ENCODE results near the gene LCNL1. TPM values are rescaled to one million over a fixed set of nuclear protein-coding genes. Genes with fewer than 3 reads are reported as not detected.

LCNL1 gene
- total RNA-seq, 3 donors from 2014 or later: 0.16 to 0.29 TPM; not detected in 1

DNA sequence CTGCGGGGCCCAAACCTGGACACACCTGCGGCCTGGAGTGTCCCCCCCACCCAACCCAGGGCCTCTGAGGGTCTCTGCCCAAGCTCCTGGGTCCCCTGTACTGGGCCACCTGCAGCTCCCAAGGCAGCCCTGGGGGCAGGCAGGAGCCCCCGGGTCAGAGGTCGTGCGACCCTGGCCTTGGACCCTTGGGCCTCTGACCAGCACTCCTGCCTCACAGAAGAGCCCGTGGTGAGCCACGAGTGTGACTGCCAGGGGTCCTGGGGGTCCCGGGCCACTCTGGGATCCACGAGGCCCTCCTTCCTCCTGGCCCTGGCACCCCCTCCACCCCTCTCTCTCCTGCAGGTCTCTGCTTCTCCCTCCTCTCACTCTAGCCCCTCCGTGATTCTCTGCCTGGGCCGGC lies 10.5 kb upstream of the LCNL1 start:
- H3K36me3 ChIP-seq: no peaks in the 10 kb centered on the region
- H3K27me3 ChIP-seq: no peaks in the 10 kb centered on the region
- intact Hi-C loops (cut with DNase I; ENCODE audit: low total_unique reads): no loop called here
- H3K9me3 ChIP-seq: no peaks in the 10 kb centered on the region
- TF ChIP-seq POLR2AphosphoS5 (IDR thresholded peaks at IDR 0.05): no peak
- TF ChIP-seq, protein P1, sequence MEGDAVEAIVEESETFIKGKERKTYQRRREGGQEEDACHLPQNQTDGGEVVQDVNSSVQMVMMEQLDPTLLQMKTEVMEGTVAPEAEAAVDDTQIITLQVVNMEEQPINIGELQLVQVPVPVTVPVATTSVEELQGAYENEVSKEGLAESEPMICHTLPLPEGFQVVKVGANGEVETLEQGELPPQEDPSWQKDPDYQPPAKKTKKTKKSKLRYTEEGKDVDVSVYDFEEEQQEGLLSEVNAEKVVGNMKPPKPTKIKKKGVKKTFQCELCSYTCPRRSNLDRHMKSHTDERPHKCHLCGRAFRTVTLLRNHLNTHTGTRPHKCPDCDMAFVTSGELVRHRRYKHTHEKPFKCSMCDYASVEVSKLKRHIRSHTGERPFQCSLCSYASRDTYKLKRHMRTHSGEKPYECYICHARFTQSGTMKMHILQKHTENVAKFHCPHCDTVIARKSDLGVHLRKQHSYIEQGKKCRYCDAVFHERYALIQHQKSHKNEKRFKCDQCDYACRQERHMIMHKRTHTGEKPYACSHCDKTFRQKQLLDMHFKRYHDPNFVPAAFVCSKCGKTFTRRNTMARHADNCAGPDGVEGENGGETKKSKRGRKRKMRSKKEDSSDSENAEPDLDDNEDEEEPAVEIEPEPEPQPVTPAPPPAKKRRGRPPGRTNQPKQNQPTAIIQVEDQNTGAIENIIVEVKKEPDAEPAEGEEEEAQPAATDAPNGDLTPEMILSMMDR (IDR thresholded peaks at IDR 0.05): no peak
- TF ChIP-seq POLR2A (IDR thresholded peaks at IDR 0.05): no peak
- H3K4me1 ChIP-seq: no peaks in the 10 kb centered on the region
- H3K27ac ChIP-seq: no peak overlapping the region
- no peak overlapping the region for H3K4me3 ChIP-seq
- no peak for DNase-seq (ENCODE audit: low spot score in 2 of 2)

DNA sequence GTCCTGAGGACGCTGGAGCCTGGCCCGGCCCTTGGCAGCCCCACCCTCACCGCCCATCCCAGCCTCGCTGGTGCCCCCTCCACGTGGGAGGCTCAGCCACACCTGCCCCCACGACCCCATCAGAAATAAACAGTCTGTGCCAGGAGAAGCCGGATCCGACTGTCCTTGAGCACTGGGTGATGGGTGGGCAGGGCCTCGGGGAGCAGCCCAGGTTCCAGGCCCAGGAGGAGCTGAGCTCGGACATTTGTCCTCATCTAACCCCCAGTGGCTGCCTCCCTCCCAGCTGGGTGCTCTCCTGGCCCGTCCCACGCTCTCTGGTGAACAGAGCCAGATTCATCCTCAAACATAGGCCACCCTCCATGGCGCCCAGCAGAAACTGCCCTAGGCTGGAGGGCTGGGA lies 10.1 kb upstream of the LCNL1 start:
- no peaks in the 10 kb centered on the region for H3K4me1 ChIP-seq
- H3K27me3 ChIP-seq: no peaks in the 10 kb centered on the region
- no peaks in the 10 kb centered on the region for H3K36me3 ChIP-seq
- H3K9me3 ChIP-seq: no peaks in the 10 kb centered on the region
- intact Hi-C loops (cut with DNase I; ENCODE audit: low total_unique reads): no loop called here
- TF ChIP-seq, protein P1 (IDR thresholded peaks at IDR 0.05): no peak
- TF ChIP-seq POLR2AphosphoS5 (IDR thresholded peaks at IDR 0.05): no peak
- no peak for TF ChIP-seq POLR2A (IDR thresholded peaks at IDR 0.05)
- DNase-seq (ENCODE audit: low spot score in 2 of 2): no peak
- no peak overlapping the region for H3K4me3 ChIP-seq
- no peak overlapping the region for H3K27ac ChIP-seq

DNA sequence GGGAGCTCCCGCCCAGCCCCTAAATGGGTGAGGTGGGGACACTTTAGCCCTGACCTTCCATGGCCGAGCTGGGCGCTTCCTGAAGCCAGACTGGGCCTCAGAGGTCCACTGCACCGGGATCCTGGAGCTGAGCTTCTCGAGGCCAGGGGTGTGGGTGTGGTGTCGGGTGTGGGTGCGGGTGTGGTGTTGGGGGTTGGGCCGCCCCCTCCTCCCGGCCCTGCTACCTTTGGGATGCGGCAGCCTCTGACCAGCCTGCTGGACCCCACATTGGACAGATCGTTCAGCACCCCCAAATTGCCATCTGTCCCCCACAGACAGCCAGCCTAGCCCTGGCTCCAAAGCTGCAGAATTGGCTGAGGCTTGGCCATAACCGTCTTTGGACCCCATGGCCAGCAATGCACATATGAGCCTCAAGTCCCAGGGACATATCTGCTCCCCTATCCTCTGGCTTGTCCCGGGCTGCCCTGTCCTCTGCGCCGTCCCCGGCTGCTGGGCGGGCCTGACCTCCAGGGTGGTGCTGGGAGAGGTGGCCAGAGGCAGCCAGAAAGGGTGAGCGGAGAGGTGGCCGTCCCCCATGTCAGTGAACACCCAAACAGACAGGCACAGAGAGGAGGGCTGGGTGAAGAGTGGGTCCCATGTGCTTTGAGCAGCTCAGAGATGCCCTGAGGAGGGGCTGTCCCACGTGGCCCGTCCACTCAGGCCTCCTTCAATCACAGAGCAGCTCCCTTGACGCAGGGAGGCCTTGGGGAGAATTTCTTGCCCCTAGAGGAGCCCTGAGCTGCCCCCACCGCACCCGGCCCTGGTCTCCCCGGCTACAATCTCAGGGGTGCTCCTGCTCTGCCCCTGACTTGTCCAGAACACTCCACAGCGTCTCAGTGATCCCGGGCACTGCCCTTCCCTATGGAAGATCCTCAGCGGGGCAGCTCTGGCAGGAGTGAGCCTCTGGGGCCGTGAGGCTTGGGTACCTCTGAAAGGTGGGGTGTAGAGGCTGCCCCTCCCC lies 8.9 kb upstream of the LCNL1 start:
- Histone ChIP-seq H3K36me3 (no peaks in the 10 kb centered on the region), H3K9me3 (no peaks in the 10 kb centered on the region), H3K27me3 (no peaks in the 10 kb centered on the region), H3K4me1 (no peaks in the 10 kb centered on the region), H3K27ac (no peak overlapping the region), H3K4me3 (no peak overlapping the region)
- no peak for DNase-seq (ENCODE audit: low spot score in 2 of 2)
- intact Hi-C loops (cut with DNase I; ENCODE audit: low total_unique reads): no loop called here
- TF ChIP-seq, protein P1 (IDR thresholded peaks at IDR 0.05): no peak
- no peak for TF ChIP-seq POLR2A (IDR thresholded peaks at IDR 0.05)
- no peak for TF ChIP-seq POLR2AphosphoS5 (IDR thresholded peaks at IDR 0.05)

DNA sequence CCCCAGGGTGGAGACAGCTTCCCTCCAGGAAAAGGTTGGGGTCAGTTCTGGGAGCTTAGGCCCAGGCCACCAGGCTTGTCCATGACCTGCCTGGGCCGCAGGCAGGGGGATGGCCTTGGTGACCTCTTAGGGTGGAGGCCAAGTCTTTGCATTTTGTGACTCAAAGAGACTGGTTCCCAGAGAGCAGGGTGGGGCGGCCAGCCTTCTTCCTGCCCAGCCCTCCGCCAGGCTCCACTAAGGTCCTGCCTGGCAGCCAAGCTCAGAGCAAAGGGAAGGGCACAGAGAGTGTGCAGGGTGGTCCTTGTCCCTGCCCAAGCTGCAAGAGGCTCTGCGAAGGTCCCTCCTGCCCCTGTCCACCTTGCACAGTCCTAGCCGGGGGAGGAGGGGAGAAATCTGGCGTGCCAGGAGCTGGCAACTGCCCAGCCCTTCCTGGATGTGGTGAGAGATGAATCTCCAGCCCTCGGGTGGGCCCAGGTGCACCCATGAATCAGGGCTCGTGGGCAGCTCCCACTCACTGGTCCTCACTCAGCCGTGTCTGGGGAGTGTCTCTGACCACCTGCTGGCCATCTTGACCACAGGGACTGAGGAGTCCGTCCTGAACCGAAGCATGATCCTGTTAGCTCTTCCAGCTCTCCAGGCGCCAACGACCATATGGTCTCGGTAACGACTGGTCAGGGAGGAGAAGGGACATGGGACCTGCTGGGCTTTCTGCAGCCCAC lies 7.8 kb upstream of the LCNL1 start:
- no peak overlapping the region for H3K27ac ChIP-seq
- H3K4me3 ChIP-seq: no peak overlapping the region
- intact Hi-C loops (cut with DNase I; ENCODE audit: low total_unique reads): no loop called here
- no peaks in the 10 kb centered on the region for H3K9me3 ChIP-seq
- no peaks in the 10 kb centered on the region for H3K27me3 ChIP-seq
- no peaks in the 10 kb centered on the region for H3K36me3 ChIP-seq
- H3K4me1 ChIP-seq: no peaks in the 10 kb centered on the region
- TF ChIP-seq, protein P1 (IDR thresholded peaks at IDR 0.05): no peak
- TF ChIP-seq POLR2A (IDR thresholded peaks at IDR 0.05): no peak
- TF ChIP-seq POLR2AphosphoS5 (IDR thresholded peaks at IDR 0.05): no peak
- DNase-seq (ENCODE audit: low spot score in 2 of 2): no peak

DNA sequence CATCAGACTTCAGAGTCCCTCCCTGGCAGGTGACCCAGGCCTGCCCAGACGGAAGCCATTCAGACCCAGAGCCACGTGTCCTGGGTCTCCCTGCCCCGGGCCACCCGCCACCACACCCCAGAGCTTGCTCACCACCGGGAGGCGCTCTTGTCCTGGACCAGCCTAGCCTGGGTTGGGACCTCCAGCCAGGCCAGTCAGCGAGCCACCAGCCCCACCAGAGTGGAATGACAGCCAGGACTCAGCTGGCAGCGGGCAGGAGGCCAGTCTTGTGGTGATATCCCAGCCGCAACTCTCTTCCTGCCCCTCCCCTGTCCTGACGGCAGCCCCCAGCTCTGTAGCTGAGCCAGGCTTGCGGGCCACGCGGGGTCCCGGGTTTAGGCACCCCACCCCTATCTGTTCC lies 7.1 kb upstream of the LCNL1 start:
- intact Hi-C loops (cut with DNase I; ENCODE audit: low total_unique reads): no loop called here
- no peak overlapping the region for H3K27ac ChIP-seq
- H3K36me3 ChIP-seq: no peaks in the 10 kb centered on the region
- no peak for DNase-seq (ENCODE audit: low spot score in 2 of 2)
- TF ChIP-seq POLR2A (IDR thresholded peaks at IDR 0.05): no peak
- H3K9me3 ChIP-seq: no peaks in the 10 kb centered on the region
- no peaks in the 10 kb centered on the region for H3K4me1 ChIP-seq
- no peak overlapping the region for H3K4me3 ChIP-seq
- H3K27me3 ChIP-seq: no peaks in the 10 kb centered on the region
